IPS DF 6.9 (cell line): ENCODE results near the gene SCARF1.

Source experiments
- DNase-seq: peaks from one replicate; pipeline ENCODE4 v3.0.0-alpha.2; 2013; ENCODE audit warnings: low read depth, low spot score
- H3K27ac ChIP-seq: one replicate; pipeline ENCODE4 v1.5.1; 2013; ENCODE audit warnings: low read length, control low read depth
- H3K27me3 ChIP-seq: 2 replicates; pipeline ENCODE4 v1.6.1; 2013; ENCODE audit warnings: mild to moderate bottlenecking, low read length; ENCODE audit not compliant: control insufficient read depth, insufficient read depth
- H3K36me3 ChIP-seq: 2 replicates; pipeline ENCODE4 v1.6.1; 2013; ENCODE audit warnings: low read length; ENCODE audit not compliant: control insufficient read depth, insufficient read depth
- H3K4me1 ChIP-seq: 2 replicates; pipeline ENCODE4 v1.6.1; 2013; ENCODE audit warnings: low read length; ENCODE audit not compliant: control insufficient read depth, insufficient read depth
- H3K4me3 ChIP-seq: 2 replicates; pipeline ENCODE4 v1.5.1; 2013; ENCODE audit warnings: mild to moderate bottlenecking, low read length
- H3K9me3 ChIP-seq: 2 replicates; pipeline ENCODE4 v1.6.1; 2013; ENCODE audit warnings: low read length, inconsistent platforms; ENCODE audit not compliant: control insufficient read depth, insufficient read depth
- WGBS: extraction: QIAGEN DNeasy Blood & Tissue Kit; methylation state at CpG from one replicate; pipeline ENCODE4 v1.1.7; 2013; ENCODE audit warnings: mixed read lengths, missing lambda C conversion rate; ENCODE audit not compliant: insufficient read length, insufficient coverage; 5-methylcytosine and 5-hydroxymethylcytosine counted together

The SCARF1 gene

GRCh38 chr17:1598399-1599095 is 47.0 kb downstream of the SCARF1 start:
- H3K27me3 ChIP-seq: no peaks in the 10 kb centered on the region
- no peaks in the 10 kb centered on the region for H3K4me1 ChIP-seq
- no peak overlapping the region for H3K4me3 ChIP-seq
- no peaks in the 10 kb centered on the region for H3K9me3 ChIP-seq
- no CpG with 5 or more reads among the region's 8 CpGs for WGBS
- H3K27ac ChIP-seq: no peak overlapping the region
- no peaks in the 10 kb centered on the region for H3K36me3 ChIP-seq
- DNase-seq: no peak

GRCh38 chr17:1597861-1598342 is 47.6 kb downstream of the SCARF1 start:
- no CpG with 5 or more reads among the region's 14 CpGs for WGBS
- no peaks in the 10 kb centered on the region for H3K36me3 ChIP-seq
- DNase-seq: no peak
- H3K9me3 ChIP-seq: no peaks in the 10 kb centered on the region
- H3K4me1 ChIP-seq: peaks cover 3% of the 10 kb centered on the region; the same call in 1 of the 2 replicates
- no peak overlapping the region for H3K4me3 ChIP-seq
- H3K27ac ChIP-seq: no peak overlapping the region
- no peaks in the 10 kb centered on the region for H3K27me3 ChIP-seq

GRCh38 chr17:1593630-1593931 is 52.0 kb downstream of the SCARF1 start:
- Histone ChIP-seq H3K4me1 (peaks cover 6% of the 10 kb centered on the region), H3K4me3 (no peak overlapping the region), H3K27me3 (no peaks in the 10 kb centered on the region), H3K27ac (no peak overlapping the region), H3K9me3 (no peaks in the 10 kb centered on the region), H3K36me3 (peaks cover 2% of the 10 kb centered on the region; the same call in 1 of the 2 replicates)
- no CpG with 5 or more reads among the region's 5 CpGs for WGBS
- no peak for DNase-seq

- Histone ChIP-seq H3K27ac (no peak overlapping the region), H3K4me1 (peaks cover 6% of the 10 kb centered on the region)
These were observed 52.5 kb downstream of the SCARF1 start for GRCh38 chr17:1592751-1593629.

GRCh38 chr17:1591474-1592090 is 54.0 kb downstream of the SCARF1 start:
- Histone ChIP-seq H3K4me1 (peaks cover 11% of the 10 kb centered on the region), H3K4me3 (no peak overlapping the region), H3K27ac (no peak overlapping the region), H3K36me3 (peaks cover 2% of the 10 kb centered on the region; the same call in 1 of the 2 replicates), H3K9me3 (no peaks in the 10 kb centered on the region), H3K27me3 (no peaks in the 10 kb centered on the region)
- no CpG with 5 or more reads among the region's 40 CpGs for WGBS
- DNase-seq: no peak

More at GRCh38 chr17:1592751-1593629, 52.5 kb downstream of the SCARF1 start:
- Histone ChIP-seq H3K9me3 (no peaks in the 10 kb centered on the region), H3K36me3 (peaks cover 2% of the 10 kb centered on the region; the same call in 1 of the 2 replicates), H3K27me3 (no peaks in the 10 kb centered on the region), H3K4me3 (no peak overlapping the region)
- DNase-seq: no peak
- no CpG with 5 or more reads among the region's 25 CpGs for WGBS

GRCh38 chr17:1590747-1591473 is 54.6 kb downstream of the SCARF1 start:
- H3K4me1 ChIP-seq: peaks cover 12% of the 10 kb centered on the region
- no peak overlapping the region for H3K27ac ChIP-seq
- H3K9me3 ChIP-seq: no peaks in the 10 kb centered on the region
- WGBS: no CpG with 5 or more reads among the region's 38 CpGs
- no peak for DNase-seq
- H3K4me3 ChIP-seq: no peak overlapping the region
- H3K27me3 ChIP-seq: no peaks in the 10 kb centered on the region
- H3K36me3 ChIP-seq: peaks cover 2% of the 10 kb centered on the region; the same call in 1 of the 2 replicates

GRCh38 chr17:1590029-1590746 is 55.3 kb downstream of the SCARF1 start:
- no peak overlapping the region for H3K27ac ChIP-seq
- H3K36me3 ChIP-seq: peaks cover 2% of the 10 kb centered on the region; the same call in 1 of the 2 replicates
- no peak for DNase-seq
- H3K9me3 ChIP-seq: no peaks in the 10 kb centered on the region
- WGBS: no CpG with 5 or more reads among the region's 19 CpGs
- H3K4me1 ChIP-seq: peaks cover 14% of the 10 kb centered on the region
- no peak overlapping the region for H3K4me3 ChIP-seq
- no peaks in the 10 kb centered on the region for H3K27me3 ChIP-seq

- WGBS: no CpG with 5 or more reads among the region's 33 CpGs
- DNase-seq: no peak
- no peak overlapping the region for H3K27ac ChIP-seq
These were observed 56.5 kb downstream of the SCARF1 start for GRCh38 chr17:1588821-1589585.

GRCh38 chr17:1584167-1584566 is 61.4 kb downstream of the SCARF1 start:
- Histone ChIP-seq H3K27ac (no peak overlapping the region), H3K27me3 (no peaks in the 10 kb centered on the region), H3K4me3 (no peak overlapping the region), H3K4me1 (peaks cover 8% of the 10 kb centered on the region), H3K9me3 (no peaks in the 10 kb centered on the region), H3K36me3 (no peaks in the 10 kb centered on the region)
- WGBS: no CpG with 5 or more reads among the region's 14 CpGs
- no peak for DNase-seq

More at GRCh38 chr17:1588821-1589585, 56.5 kb downstream of the SCARF1 start:
- Histone ChIP-seq H3K4me1 (peaks cover 14% of the 10 kb centered on the region), H3K36me3 (peaks cover 2% of the 10 kb centered on the region; the same call in 1 of the 2 replicates), H3K4me3 (no peak overlapping the region), H3K27me3 (no peaks in the 10 kb centered on the region), H3K9me3 (no peaks in the 10 kb centered on the region)
